GM12891 (cell line): ENCODE data around the gene MEIS1.

Source experiments
- POLR2A ChIP-seq: IDR thresholded peaks from 2 replicates; pipeline ENCODE4 v1.6.1; 2011; ENCODE audit warnings: low read depth, low read length, control low read depth
- POLR2AphosphoS5 ChIP-seq: IDR thresholded peaks from 2 replicates; pipeline ENCODE4 v1.6.1; 2011; ENCODE audit warnings: low read depth, low read length, control low read depth
- TAF1 ChIP-seq: IDR thresholded peaks from 2 replicates; pipeline ENCODE4 v1.6.1; 2011; ENCODE audit warnings: low read depth, low read length, control low read depth

DNA sequence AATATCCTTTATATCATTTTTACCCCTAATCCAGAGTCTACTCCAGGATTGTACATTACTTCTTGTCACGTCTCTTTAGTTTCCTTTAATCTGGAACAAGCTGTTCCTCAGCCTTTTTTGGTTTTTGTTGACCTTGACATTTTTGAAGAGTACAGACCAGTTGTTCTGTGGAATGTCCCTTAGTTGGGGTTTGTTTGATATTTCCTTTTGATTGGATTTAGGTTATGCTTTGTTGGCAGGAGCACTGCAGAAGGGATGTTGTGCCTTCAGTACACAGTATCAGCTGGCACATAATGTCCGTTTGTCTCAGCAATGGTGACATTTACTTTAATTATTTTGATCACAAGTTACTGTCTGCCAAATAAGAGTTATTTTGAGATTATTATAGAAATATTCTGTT, 160.6 kb downstream of the MEIS1 start:
- TF ChIP-seq POLR2A (no peak), POLR2AphosphoS5 (no peak), TAF1 (no peak)
